ENCODE measurements around the gene FAM163A.

GRCh38 chr1:179767177-179767581 lies 24.1 kb downstream of the FAM163A start:
- TF ChIP-seq POLR2A (IDR thresholded peaks at IDR 0.05; ENCODE audit: low read depth, low read length) (no peak), POLR2AphosphoS5 (IDR thresholded peaks at IDR 0.05; ENCODE audit: low read depth, low read length) (no peak), TAF1 (IDR thresholded peaks at IDR 0.05; ENCODE audit: low read depth, low read length) (no peak), SPI1 (IDR thresholded peaks at IDR 0.05; ENCODE audit: low read depth, low read length) (no peak)

All from GM12891 (cell line).